Measurements from ENCODE around the gene CST2.

The CST2 gene

GRCh38 chr20:23774081-23774480 is 52.4 kb downstream of the CST2 start:
- no peaks in the 10 kb centered on the region for H4K20me1 ChIP-seq (ENCODE audit: insufficient read depth, low read length)
- no peaks in the 10 kb centered on the region for H3K79me2 ChIP-seq (ENCODE audit: insufficient read depth, low read length)
- H3K36me3 ChIP-seq (ENCODE audit: insufficient read depth, low read length) = no peaks in the 10 kb centered on the region
- no peaks in the 10 kb centered on the region for H3K9me3 ChIP-seq (ENCODE audit: low read length)
- H3K27me3 ChIP-seq (ENCODE audit: insufficient read depth, low read length) = no peaks in the 10 kb centered on the region
- no peak overlapping the region for H3K27ac ChIP-seq (ENCODE audit: low read depth, low read length, poor library complexity, severe bottlenecking)
- no peaks in the 10 kb centered on the region for H3F3A ChIP-seq (ENCODE audit: insufficient read depth, low read length)
- no peaks in the 10 kb centered on the region for H3K4me1 ChIP-seq (ENCODE audit: insufficient read depth, low read length, severe bottlenecking)
- no peak overlapping the region for H2AFZ ChIP-seq (ENCODE audit: low read length)
- no peak overlapping the region for H3K4me2 ChIP-seq (ENCODE audit: low read length)
- no peak for TF ChIP-seq CTCF (IDR thresholded peaks at IDR 0.05; ENCODE audit: low read length)
- TF ChIP-seq EZH2 (IDR thresholded peaks at IDR 0.05; ENCODE audit: borderline replicate concordance, low read length) = no peak
- H3K9ac ChIP-seq (ENCODE audit: low read length) = no peak overlapping the region
- no peaks in the 10 kb centered on the region for H3K9me2 ChIP-seq (ENCODE audit: low read depth, low read length)
- no peak overlapping the region for H3K4me3 ChIP-seq (ENCODE audit: low read depth, low read length, poor library complexity, severe bottlenecking)
